Measurements from ENCODE around the gene MBLAC1. TPM values are rescaled to one million over a fixed set of nuclear protein-coding genes. Genes with fewer than 3 reads are reported as not detected.

MBLAC1 gene
- total and polyA plus RNA-seq, 9 of the 15 experiments (the other 6 are each of a cell fraction or from before 2014, with no cell fraction given) = 0.03 to 3.1 (median 0.52) TPM

DNA sequence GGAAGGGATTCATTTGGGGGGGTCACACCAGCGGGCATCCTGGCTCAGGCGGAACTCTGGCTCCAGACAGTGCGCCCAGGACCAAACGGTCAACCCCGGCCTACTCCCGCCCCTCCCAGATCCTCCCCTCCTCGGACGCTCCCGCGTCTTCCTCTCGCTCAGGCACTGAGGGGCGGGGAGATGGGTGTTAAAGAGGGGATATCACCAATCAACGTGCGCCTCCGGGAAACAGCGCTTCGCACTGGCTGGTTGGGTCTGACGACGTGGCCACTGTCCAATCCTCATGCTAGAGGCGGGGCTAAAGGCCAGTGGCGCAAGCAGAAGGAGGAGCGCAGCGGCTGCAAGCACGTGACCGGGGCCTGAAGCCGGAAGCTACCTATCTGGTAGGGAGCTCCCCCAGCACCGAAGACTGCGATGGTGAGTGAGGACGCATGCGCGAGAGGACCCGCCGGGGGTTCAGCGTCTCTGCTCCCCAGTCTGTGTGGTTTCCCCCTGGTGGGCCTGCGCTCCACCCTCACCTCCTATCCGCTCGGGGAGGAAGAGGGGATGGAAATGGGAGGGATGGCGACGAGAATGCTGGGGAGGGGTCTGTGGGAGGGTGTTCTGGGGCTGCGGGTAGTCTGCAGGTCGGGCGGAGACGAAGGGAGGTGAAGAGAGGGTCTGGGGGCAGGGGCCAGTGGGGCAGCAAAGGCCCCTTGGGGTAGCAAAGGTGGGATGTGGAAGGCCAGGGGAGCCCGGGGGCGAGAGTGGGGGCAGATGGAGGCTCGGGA lies 22.0 kb downstream of the MBLAC1 start, which contains the start of gene LAMTOR4:
Gene LAMTOR4 (plus strand): TSS at position 360 of the 770 bp plus-strand sequence. CDS start 55 bp downstream, at position 415.
- H3K27ac ChIP-seq (ENCODE audit: extremely low read depth, low read depth, low read length) = peak within 1 kb of the TSS; percentile 68
- peak within 1 kb of the TSS; percentile 98 for H2AFZ ChIP-seq (ENCODE audit: low read depth, low read length)
- in situ Hi-C loops (cut with MboI) = no loop called here
- no peaks in the 10 kb centered on the region for H3K9me3 ChIP-seq (replicated peaks; ENCODE audit: control insufficient read depth, insufficient read depth, low read depth, low read length)
- POLR2A ChIA-PET = interaction anchor here (0.6 to 1.6 kb wide), 13 partner anchors 8 to 371 kb away, joined by 3 to 13 read pairs (median 3); partner anchors contain the start of genes AP4M1, COPS6 and MCM7
- H3K4me1 ChIP-seq (replicated peaks in 1 of 2; ENCODE audit: control insufficient read depth in 2 of 2, insufficient read depth in 2 of 2, low read length in 2 of 2) = peaks cover 14 to 37% of the 10 kb centered on the region in 2 experiments; a peak in 4 of 5 replicates
- peaks cover 31% of the 10 kb centered on the region; the same call in 2 of the 3 replicates for H3K36me3 ChIP-seq (ENCODE audit: control insufficient read depth, insufficient read depth, low read length)
- peak within 1 kb of the TSS; percentile 77 to 93 for H3K9ac ChIP-seq (ENCODE audit: insufficient read depth in 1 of 2, low read depth in 2 of 2, low read length in 2 of 2)
- no peaks in the 10 kb centered on the region for H4K20me1 ChIP-seq (replicated peaks; ENCODE audit: control insufficient read depth, insufficient read depth, low read length)
- FAIRE-seq = peak; percentile 100
- DNase-seq (ENCODE audit: extremely low read depth in 1 of 4, low spot score in 3 of 4) = peak; percentile 99 to 100 (median 100)
- H3K9me1 ChIP-seq (ENCODE audit: control insufficient read depth, insufficient read depth, low read length) = no peaks in the 10 kb centered on the region
- CTCF ChIA-PET (ENCODE audit: low intra/inter-chr PET ratio) = no interaction called here
- no TSS peak for BruUV-seq (replicated peaks)
- WGBS (ENCODE audit: insufficient coverage, low coverage, missing lambda C conversion rate) = 1% methylated on average over 43 of the region's 46 CpGs
- H3K79me2 ChIP-seq (ENCODE audit: control insufficient read depth, insufficient read depth, low read length) = peaks cover 18% of the 10 kb centered on the region
- intact Hi-C loops (cut with micrococcal nuclease) = loop anchor here (1.0 kb wide), 1 partner anchor 42 kb away; no protein-coding TSS in a partner anchor
- H3K4me3 ChIP-seq = peak within 1 kb of the TSS; percentile 87
- ATAC-seq = peak; percentile 99
- H3K4me2 ChIP-seq (ENCODE audit: insufficient read depth, low read length) = peak within 1 kb of the TSS; percentile 95
- H3K27me3 ChIP-seq (ENCODE audit: control insufficient read depth in 2 of 2, insufficient read depth in 2 of 2, low read length in 2 of 2) = no peaks in the 10 kb centered on the region
- TF ChIP-seq, protein P1, sequence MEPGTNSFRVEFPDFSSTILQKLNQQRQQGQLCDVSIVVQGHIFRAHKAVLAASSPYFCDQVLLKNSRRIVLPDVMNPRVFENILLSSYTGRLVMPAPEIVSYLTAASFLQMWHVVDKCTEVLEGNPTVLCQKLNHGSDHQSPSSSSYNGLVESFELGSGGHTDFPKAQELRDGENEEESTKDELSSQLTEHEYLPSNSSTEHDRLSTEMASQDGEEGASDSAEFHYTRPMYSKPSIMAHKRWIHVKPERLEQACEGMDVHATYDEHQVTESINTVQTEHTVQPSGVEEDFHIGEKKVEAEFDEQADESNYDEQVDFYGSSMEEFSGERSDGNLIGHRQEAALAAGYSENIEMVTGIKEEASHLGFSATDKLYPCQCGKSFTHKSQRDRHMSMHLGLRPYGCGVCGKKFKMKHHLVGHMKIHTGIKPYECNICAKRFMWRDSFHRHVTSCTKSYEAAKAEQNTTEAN (CRISPR knock-in tag; IDR thresholded peaks at IDR 0.05) = no peak
- TF ChIP-seq KHSRP (IDR thresholded peaks at IDR 0.05) (no peak), ZNF778 (CRISPR knock-in tag; IDR thresholded peaks at IDR 0.05) (no peak), ELF2 (CRISPR knock-in tag; IDR thresholded peaks at IDR 0.05) (no peak), MCM2 (IDR thresholded peaks at IDR 0.05; ENCODE audit: low read depth) (no peak), SOX6 (IDR thresholded peaks at IDR 0.05) (peak; percentile 12; the same call in 1 of the 2 replicates), KDM2B (CRISPR knock-in tag; IDR thresholded peaks at IDR 0.05) (no peak), SIRT6 (IDR thresholded peaks at IDR 0.05; ENCODE audit: low read depth, low read length) (no peak), RFX7 (CRISPR knock-in tag; IDR thresholded peaks at IDR 0.05) (no peak), TEAD1 (CRISPR knock-in tag; IDR thresholded peaks at IDR 0.05) (0 out of 4 replicates have a peak, but pooled peaks of 1 of the 2 experiments have one; percentile 53), FOXM1 (IDR thresholded peaks at IDR 0.05; ENCODE audit: low read depth) (0 out of 2 replicates have a peak, but pooled peaks have one; percentile 28), FOXM1 (CRISPR knock-in tag; IDR thresholded peaks at IDR 0.05; ENCODE audit: low read depth) (no peak), ZFPM2 (CRISPR knock-in tag; IDR thresholded peaks at IDR 0.05) (no peak), ZNF41 (CRISPR knock-in tag; conservative IDR thresholded peaks at IDR 0.05) (no peak), JUND (IDR thresholded peaks at IDR 0.05; ENCODE audit: borderline replicate concordance, low read depth, low read length) (0 out of 2 replicates have a peak, but pooled peaks have one; percentile 20), JUND (tag; IDR thresholded peaks at IDR 0.05; ENCODE audit: borderline replicate concordance, low read depth, low read length) (no peak; the same call in 2 of the 3 replicates), IFI16 (CRISPR knock-in tag; IDR thresholded peaks at IDR 0.05) (no peak), SRSF1 (IDR thresholded peaks at IDR 0.05; ENCODE audit: low read depth, low read length) (no peak), SIX5 (IDR thresholded peaks at IDR 0.05; ENCODE audit: borderline replicate concordance in 1 of 2, insufficient read depth in 1 of 2, low read depth in 1 of 2, low read length in 2 of 2) (no peak)
